ENCODE measurements around the gene PBX1.

The PBX1 gene

GRCh38 chr1:164618202-164618564, 59.2 kb downstream of the PBX1 start:
- no peak for DNase-seq (ENCODE audit: low spot score)

- no peak for DNase-seq (ENCODE audit: low spot score)
Measured at GRCh38 chr1:164619006-164619784, 60.2 kb downstream of the PBX1 start.

GRCh38 chr1:164622068-164622845, 63.3 kb downstream of the PBX1 start:
- DNase-seq (ENCODE audit: low spot score) = no peak

GRCh38 chr1:164623805-164624204, 64.8 kb downstream of the PBX1 start:
- no peak for DNase-seq (ENCODE audit: low spot score)

GRCh38 chr1:164624400-164624799, 65.4 kb downstream of the PBX1 start:
- no peak for DNase-seq (ENCODE audit: low spot score)

GRCh38 chr1:164625004-164625617, 66.1 kb downstream of the PBX1 start:
- no peak for DNase-seq (ENCODE audit: low spot score)

GRCh38 chr1:164628772-164629171, 69.8 kb downstream of the PBX1 start:
- DNase-seq (ENCODE audit: low spot score) = no peak

GRCh38 chr1:164629971-164630370, 71.0 kb downstream of the PBX1 start:
- DNase-seq (ENCODE audit: low spot score) = no peak

GRCh38 chr1:164630626-164631396, 71.8 kb downstream of the PBX1 start:
- no peak for DNase-seq (ENCODE audit: low spot score)

- DNase-seq (ENCODE audit: low spot score) = no peak
Measured at GRCh38 chr1:164631751-164632150, 72.8 kb downstream of the PBX1 start.

- no peak for DNase-seq (ENCODE audit: low spot score)
Measured at GRCh38 chr1:164633997-164634396, 75.0 kb downstream of the PBX1 start.

- DNase-seq (ENCODE audit: low spot score) = no peak
Measured at GRCh38 chr1:164635059-164635802, 76.2 kb downstream of the PBX1 start.

- no peak for DNase-seq (ENCODE audit: low spot score)
Measured at GRCh38 chr1:164635803-164636731, 77.1 kb downstream of the PBX1 start.

GRCh38 chr1:164636757-164637156, 77.8 kb downstream of the PBX1 start:
- DNase-seq (ENCODE audit: low spot score) = no peak

GRCh38 chr1:164637461-164638375, 78.7 kb downstream of the PBX1 start:
- no peak for DNase-seq (ENCODE audit: low spot score)

GRCh38 chr1:164638492-164639202, 79.7 kb downstream of the PBX1 start:
- DNase-seq (ENCODE audit: low spot score) = no peak

- no peak for DNase-seq (ENCODE audit: low spot score)
Measured at GRCh38 chr1:164640686-164641352, 81.8 kb downstream of the PBX1 start.

- no peak for DNase-seq (ENCODE audit: low spot score)
Measured at GRCh38 chr1:164641353-164641730, 82.4 kb downstream of the PBX1 start.
